ENCODE measurements around the gene TEAD1. TPM values are rescaled to one million over a fixed set of nuclear protein-coding genes. Genes with fewer than 3 reads are reported as not detected.

The TEAD1 gene
- total RNA-seq, 2 experiments from 2014 or later: 0.12 to 0.15 TPM

- no peak for DNase-seq
- POLR2A ChIA-PET: no interaction called here
- CTCF ChIA-PET: no interaction called here
- peaks cover 12% of the 10 kb centered on the region for H3K4me1 Mint-ChIP-seq
- H3K36me3 Mint-ChIP-seq (ENCODE audit: low read depth): no peaks in the 10 kb centered on the region
- H3K27me3 Mint-ChIP-seq: peaks cover 85% of the 10 kb centered on the region
- H3K4me3 Mint-ChIP-seq: no peak overlapping the region
- H3K27ac Mint-ChIP-seq: no peak overlapping the region
- no peaks in the 10 kb centered on the region for H3K9me3 Mint-ChIP-seq
These were observed 9.7 kb downstream of the TEAD1 start for GRCh38 chr11:12683874-12684273.

GRCh38 chr11:12684315-12684714 is 10.1 kb downstream of the TEAD1 start:
- Mint-ChIP-seq H3K27me3 (peaks cover 85% of the 10 kb centered on the region), H3K4me1 (peaks cover 12% of the 10 kb centered on the region), H3K27ac (no peak overlapping the region), H3K36me3 (ENCODE audit: low read depth) (no peaks in the 10 kb centered on the region), H3K9me3 (no peaks in the 10 kb centered on the region), H3K4me3 (no peak overlapping the region)
- ChIA-PET CTCF (interaction anchor here (0.6 kb wide), 1 partner anchor 866 kb away, joined by 4 read pairs; no protein-coding TSS in a partner anchor), POLR2A (no interaction called here)
- DNase-seq: no peak

- Mint-ChIP-seq H3K27ac (no peak overlapping the region), H3K4me1 (peaks cover 12% of the 10 kb centered on the region), H3K36me3 (ENCODE audit: low read depth) (no peaks in the 10 kb centered on the region), H3K4me3 (no peak overlapping the region), H3K9me3 (no peaks in the 10 kb centered on the region), H3K27me3 (peaks cover 82% of the 10 kb centered on the region)
- ChIA-PET CTCF (interaction anchor here (0.6 kb wide), 1 partner anchor 866 kb away, joined by 4 read pairs; no protein-coding TSS in a partner anchor), POLR2A (no interaction called here)
- DNase-seq: no peak
These were observed 10.6 kb downstream of the TEAD1 start for GRCh38 chr11:12684816-12685215.

GRCh38 chr11:12685229-12685628 is 11.0 kb downstream of the TEAD1 start:
- peaks cover 9% of the 10 kb centered on the region for H3K4me1 Mint-ChIP-seq
- no peak overlapping the region for H3K4me3 Mint-ChIP-seq
- no peaks in the 10 kb centered on the region for H3K36me3 Mint-ChIP-seq (ENCODE audit: low read depth)
- ChIA-PET POLR2A (no interaction called here), CTCF (interaction anchor here (0.6 kb wide), 1 partner anchor 867 kb away, joined by 4 read pairs; no protein-coding TSS in a partner anchor)
- H3K27ac Mint-ChIP-seq: no peak overlapping the region
- H3K9me3 Mint-ChIP-seq: no peaks in the 10 kb centered on the region
- peaks cover 80% of the 10 kb centered on the region for H3K27me3 Mint-ChIP-seq
- no peak for DNase-seq

GRCh38 chr11:12686246-12687060 is 12.2 kb downstream of the TEAD1 start:
- Mint-ChIP-seq H3K27me3 (peaks cover 83% of the 10 kb centered on the region), H3K36me3 (ENCODE audit: low read depth) (no peaks in the 10 kb centered on the region), H3K27ac (no peak overlapping the region), H3K4me1 (no peaks in the 10 kb centered on the region), H3K4me3 (no peak overlapping the region), H3K9me3 (no peaks in the 10 kb centered on the region)
- DNase-seq: no peak
- POLR2A ChIA-PET: no interaction called here
- CTCF ChIA-PET: no interaction called here

GRCh38 chr11:12687216-12687623 is 13.0 kb downstream of the TEAD1 start:
- Mint-ChIP-seq H3K9me3 (no peaks in the 10 kb centered on the region), H3K4me3 (no peak overlapping the region), H3K36me3 (ENCODE audit: low read depth) (no peaks in the 10 kb centered on the region), H3K27ac (no peak overlapping the region), H3K4me1 (no peaks in the 10 kb centered on the region), H3K27me3 (peaks cover 80% of the 10 kb centered on the region)
- no peak for DNase-seq
- ChIA-PET CTCF (no interaction called here), POLR2A (no interaction called here)

- Mint-ChIP-seq H3K27ac (no peak overlapping the region), H3K9me3 (no peaks in the 10 kb centered on the region), H3K27me3 (peaks cover 77% of the 10 kb centered on the region), H3K4me3 (no peak overlapping the region), H3K4me1 (no peaks in the 10 kb centered on the region), H3K36me3 (ENCODE audit: low read depth) (no peaks in the 10 kb centered on the region)
- POLR2A ChIA-PET: no interaction called here
- no peak for DNase-seq
- CTCF ChIA-PET: no interaction called here
These were observed 13.5 kb downstream of the TEAD1 start for GRCh38 chr11:12687740-12688139.

- Mint-ChIP-seq H3K36me3 (ENCODE audit: low read depth) (no peaks in the 10 kb centered on the region), H3K9me3 (no peaks in the 10 kb centered on the region), H3K27ac (no peak overlapping the region), H3K4me3 (no peak overlapping the region), H3K4me1 (peaks cover 8% of the 10 kb centered on the region), H3K27me3 (peaks cover 79% of the 10 kb centered on the region)
- no peak for DNase-seq
- POLR2A ChIA-PET: no interaction called here
- CTCF ChIA-PET: interaction anchor here (0.6 kb wide), 1 partner anchor 92 kb away, joined by 5 read pairs; no protein-coding TSS in a partner anchor
These were observed 15.0 kb downstream of the TEAD1 start for GRCh38 chr11:12689029-12689755.

- ChIA-PET POLR2A (no interaction called here), CTCF (interaction anchor here (1.4 kb wide), 1 partner anchor 31 kb away, joined by 3 read pairs; no protein-coding TSS in a partner anchor)
- H3K36me3 Mint-ChIP-seq (ENCODE audit: low read depth): no peaks in the 10 kb centered on the region
- H3K9me3 Mint-ChIP-seq: no peaks in the 10 kb centered on the region
- DNase-seq: no peak
- no peak overlapping the region for H3K4me3 Mint-ChIP-seq
- H3K4me1 Mint-ChIP-seq: peaks cover 8% of the 10 kb centered on the region
- no peak overlapping the region for H3K27ac Mint-ChIP-seq
- H3K27me3 Mint-ChIP-seq: peaks cover 80% of the 10 kb centered on the region
These were observed 16.4 kb downstream of the TEAD1 start for GRCh38 chr11:12690663-12691062.

- ChIA-PET CTCF (interaction anchor here (0.9 to 1.4 kb wide), 2 partner anchors 10 to 30 kb away, joined by 3 read pairs; no protein-coding TSS in a partner anchor), POLR2A (no interaction called here)
- DNase-seq: no peak
- Mint-ChIP-seq H3K36me3 (ENCODE audit: low read depth) (no peaks in the 10 kb centered on the region), H3K4me1 (peaks cover 8% of the 10 kb centered on the region), H3K27me3 (peaks cover 83% of the 10 kb centered on the region), H3K27ac (no peak overlapping the region), H3K9me3 (no peaks in the 10 kb centered on the region), H3K4me3 (no peak overlapping the region)
These were observed 17.3 kb downstream of the TEAD1 start for GRCh38 chr11:12691473-12691872.

GRCh38 chr11:12692229-12693075 is 18.2 kb downstream of the TEAD1 start:
- ChIA-PET CTCF (interaction anchor here (0.9 to 1.4 kb wide), 2 partner anchors 11 to 29 kb away, joined by 3 read pairs; no protein-coding TSS in a partner anchor), POLR2A (no interaction called here)
- H3K4me1 Mint-ChIP-seq: peaks cover 8% of the 10 kb centered on the region
- H3K36me3 Mint-ChIP-seq (ENCODE audit: low read depth): no peaks in the 10 kb centered on the region
- H3K27ac Mint-ChIP-seq: no peak overlapping the region
- no peaks in the 10 kb centered on the region for H3K9me3 Mint-ChIP-seq
- no peak for DNase-seq
- no peak overlapping the region for H3K4me3 Mint-ChIP-seq
- H3K27me3 Mint-ChIP-seq: peaks cover 81% of the 10 kb centered on the region

- no peak for DNase-seq
- POLR2A ChIA-PET: no interaction called here
- H3K9me3 Mint-ChIP-seq: no peaks in the 10 kb centered on the region
- H3K27ac Mint-ChIP-seq: no peak overlapping the region
- CTCF ChIA-PET: no interaction called here
- no peaks in the 10 kb centered on the region for H3K36me3 Mint-ChIP-seq (ENCODE audit: low read depth)
- no peak overlapping the region for H3K4me3 Mint-ChIP-seq
- H3K27me3 Mint-ChIP-seq: peaks cover 79% of the 10 kb centered on the region
- peaks cover 9% of the 10 kb centered on the region for H3K4me1 Mint-ChIP-seq
These were observed 18.9 kb downstream of the TEAD1 start for GRCh38 chr11:12693094-12693478.

All from activated CD4-positive, alpha-beta T cell treated with anti-CD3 and anti-CD28 coated beads, Interleukin-2, amount 10 ng/mL, durations not matched to agents 7 days and 5 days (primary cell).